Superior temporal gyrus (tissue), 1 donor: ENCODE data around the gene MUTYH.

Source experiments
- DNase-seq: peaks from one replicate; pipeline ENCODE4 v3.0.0-alpha.2; 2016; ENCODE audit errors: extremely low spot score

MUTYH gene

DNA sequence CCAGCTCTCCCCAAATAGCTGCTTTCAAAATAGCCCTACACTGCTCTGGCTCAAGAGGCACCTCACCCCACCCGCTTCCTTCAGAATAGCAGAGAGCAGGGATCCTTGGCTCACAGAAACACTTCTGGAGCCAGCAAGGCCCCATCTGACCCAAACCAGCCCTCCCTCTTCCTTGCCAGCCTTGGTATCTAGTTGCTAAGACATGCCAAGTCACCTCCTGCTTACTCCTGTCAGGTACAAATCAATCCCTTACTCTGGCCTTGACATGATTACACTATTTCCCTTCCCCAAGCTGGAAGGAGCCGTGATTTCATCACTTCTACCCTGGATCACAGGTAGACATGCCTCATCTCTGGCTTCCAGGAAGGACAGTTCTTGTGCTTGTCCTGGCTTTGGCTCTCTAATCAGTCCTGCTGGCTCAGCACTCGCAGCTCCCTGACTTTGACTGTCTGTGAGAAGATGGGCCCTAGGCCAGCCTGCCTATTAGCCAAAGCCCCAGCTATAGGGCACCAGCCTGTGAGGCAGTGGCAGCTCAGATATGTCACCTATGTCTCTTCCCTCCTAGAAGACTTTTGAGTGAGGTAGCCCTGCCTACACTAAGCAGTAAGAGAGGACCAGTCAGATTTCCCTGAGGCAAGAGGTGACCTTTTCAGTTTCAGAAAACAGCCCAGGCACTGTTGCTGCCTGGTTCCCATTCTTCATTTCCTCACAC is 8.9 kb upstream of the MUTYH start:
- DNase-seq, result no peak

- DNase-seq, result no peak
Observed at GRCh38 chr1:45348609-45348965, 8.3 kb upstream of the MUTYH start.

- no peak for DNase-seq
Observed at GRCh38 chr1:45348020-45348419, 7.8 kb upstream of the MUTYH start.

- no peak for DNase-seq
Observed at GRCh38 chr1:45346473-45346872, 6.2 kb upstream of the MUTYH start.

- no peak for DNase-seq
Observed at GRCh38 chr1:45345014-45345413, 4.8 kb upstream of the MUTYH start.

DNA sequence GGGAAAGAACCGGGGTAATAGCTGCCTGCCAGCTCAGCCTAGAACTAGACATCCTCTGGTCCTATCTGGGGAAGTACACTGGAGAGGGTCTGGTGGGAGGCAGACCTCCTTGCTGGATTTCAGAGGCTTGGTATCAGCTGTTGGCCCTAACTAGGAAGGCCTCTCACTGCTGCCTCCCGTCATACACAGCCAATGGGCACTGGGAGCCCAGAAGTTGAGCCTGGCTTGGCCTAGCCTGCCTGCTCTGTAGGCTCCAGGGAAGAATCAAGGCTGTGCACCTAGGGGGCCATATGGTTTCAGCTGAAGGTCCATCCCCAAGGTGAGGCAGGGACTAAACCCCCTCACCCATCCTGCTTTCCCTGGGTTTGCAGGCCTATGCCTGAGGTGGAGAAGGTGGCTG is 4.3 kb upstream of the MUTYH start:
- no peak for DNase-seq

DNA sequence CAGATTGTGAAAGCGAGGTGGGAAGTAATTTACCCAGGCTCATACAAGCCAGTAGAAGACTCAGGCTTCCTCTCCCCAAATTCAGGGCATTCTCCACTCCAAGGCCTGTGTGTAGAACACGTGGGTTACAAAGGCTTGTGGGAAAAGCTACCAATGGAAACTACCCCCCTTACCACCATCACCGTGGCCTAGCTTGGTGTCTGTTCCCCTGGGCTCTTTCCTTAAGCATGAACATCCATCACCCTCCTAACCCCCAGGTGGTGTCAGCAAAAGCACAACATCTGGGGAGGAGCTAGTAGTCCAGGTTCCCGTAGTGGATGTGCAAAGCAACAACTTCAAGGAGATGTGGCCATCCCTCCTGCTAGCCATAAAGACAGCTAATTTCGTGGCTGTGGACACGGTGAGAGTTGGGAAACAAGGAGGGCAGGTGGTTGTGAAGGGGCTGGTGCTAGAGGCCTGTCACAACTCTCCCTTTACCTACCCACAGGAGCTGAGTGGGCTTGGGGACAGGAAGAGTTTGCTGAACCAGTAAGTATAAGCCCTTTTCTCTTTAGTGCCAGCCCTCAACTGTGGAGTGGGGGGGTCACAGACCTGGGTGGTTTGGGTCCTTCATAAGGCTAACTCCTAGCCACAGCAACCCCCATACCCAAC is 701 bp upstream of the MUTYH start:
- no peak for DNase-seq

- no peak for DNase-seq
Observed at GRCh38 chr1:45337630-45338325, 2.5 kb downstream of the MUTYH start.

- no peak for DNase-seq
Observed at GRCh38 chr1:45335855-45336324, 4.3 kb downstream of the MUTYH start.

DNA sequence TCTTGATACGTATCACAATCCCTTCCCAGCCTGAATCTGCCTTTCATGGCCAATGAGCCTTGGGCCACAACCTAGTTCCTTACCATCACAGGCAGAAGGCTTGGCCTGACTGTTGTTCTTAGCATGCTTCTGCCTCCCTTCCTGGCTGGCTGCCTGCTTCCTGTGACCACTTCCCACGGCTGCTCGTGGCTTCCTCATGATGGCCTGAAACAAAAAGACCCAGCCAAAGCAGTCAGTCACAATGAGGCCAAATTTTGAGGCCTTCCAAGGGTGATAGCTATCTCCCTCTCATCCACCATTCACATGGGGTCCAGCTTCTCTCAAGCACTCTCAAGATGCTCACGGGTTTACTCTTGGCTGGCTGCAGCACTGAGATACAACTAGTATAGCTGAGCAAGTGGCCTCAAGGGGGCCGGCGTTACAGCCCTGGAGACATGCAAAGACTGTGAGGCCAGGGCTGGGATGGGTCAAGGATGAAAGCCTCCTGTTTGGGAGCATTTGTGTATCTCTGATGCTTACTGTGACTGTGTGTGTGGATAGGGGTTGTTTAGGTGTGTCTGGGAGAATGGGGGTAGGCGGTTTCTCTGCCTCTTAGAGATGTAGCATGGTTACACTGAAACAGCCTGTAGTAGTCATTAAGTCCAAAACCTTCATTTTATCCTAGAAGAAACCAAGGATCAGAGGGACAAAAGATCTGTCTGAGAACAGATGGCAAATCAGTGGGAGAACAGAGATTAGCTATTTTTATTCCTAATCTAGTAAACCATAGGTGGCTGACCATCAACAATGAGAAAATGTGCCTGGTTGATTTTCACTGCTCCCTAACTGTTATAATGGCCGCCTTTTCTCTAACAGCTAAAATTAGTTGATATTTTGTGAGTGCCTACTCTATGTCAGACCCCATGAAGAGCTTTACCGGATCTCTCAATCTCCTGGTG is 5.7 kb downstream of the MUTYH start:
- no peak for DNase-seq

DNA sequence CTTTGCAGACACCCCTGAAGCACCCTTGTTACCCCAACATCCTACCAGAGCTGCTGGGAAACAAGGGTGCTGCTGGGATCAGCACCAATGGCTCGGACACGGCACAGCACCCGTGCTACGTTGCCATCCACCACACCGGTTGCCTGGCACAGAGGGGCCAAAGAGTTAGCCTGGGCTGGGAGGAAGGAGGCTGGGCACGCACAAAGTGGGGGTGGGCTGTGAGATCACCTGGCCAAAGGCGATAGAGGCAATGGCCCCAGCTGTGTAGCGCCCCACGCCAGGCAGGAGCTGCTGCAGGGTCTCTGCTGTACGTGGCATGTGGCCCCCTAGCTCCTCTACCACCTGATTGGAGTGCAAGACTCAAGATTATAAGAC is 7.9 kb downstream of the MUTYH start:
- DNase-seq, result no peak

- DNase-seq, result no peak
Observed at GRCh38 chr1:45331436-45332345, 8.5 kb downstream of the MUTYH start.

GRCh38 chr1:45329445-45329844 is 10.8 kb downstream of the MUTYH start:
- no peak for DNase-seq

DNA sequence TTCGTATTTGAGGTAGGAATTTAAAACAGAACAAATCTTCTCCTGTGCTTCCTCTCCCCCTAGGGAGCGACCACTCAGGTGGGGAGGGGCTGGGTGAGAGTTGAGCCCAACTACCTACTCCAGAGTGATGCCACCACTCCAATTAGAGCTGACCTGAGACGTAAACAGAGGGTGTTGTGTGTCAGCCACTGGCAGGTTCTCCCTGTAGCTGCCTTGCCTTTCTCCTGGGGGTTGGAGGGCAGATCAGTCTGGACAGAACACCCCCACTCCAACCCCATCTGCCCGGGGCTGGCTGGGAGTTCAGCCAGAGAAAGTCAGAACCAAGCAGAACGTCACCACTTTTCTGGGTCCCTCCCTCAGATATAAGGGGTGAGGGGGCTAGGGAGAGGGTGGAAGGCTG is 11.6 kb downstream of the MUTYH start:
- no peak for DNase-seq

DNA sequence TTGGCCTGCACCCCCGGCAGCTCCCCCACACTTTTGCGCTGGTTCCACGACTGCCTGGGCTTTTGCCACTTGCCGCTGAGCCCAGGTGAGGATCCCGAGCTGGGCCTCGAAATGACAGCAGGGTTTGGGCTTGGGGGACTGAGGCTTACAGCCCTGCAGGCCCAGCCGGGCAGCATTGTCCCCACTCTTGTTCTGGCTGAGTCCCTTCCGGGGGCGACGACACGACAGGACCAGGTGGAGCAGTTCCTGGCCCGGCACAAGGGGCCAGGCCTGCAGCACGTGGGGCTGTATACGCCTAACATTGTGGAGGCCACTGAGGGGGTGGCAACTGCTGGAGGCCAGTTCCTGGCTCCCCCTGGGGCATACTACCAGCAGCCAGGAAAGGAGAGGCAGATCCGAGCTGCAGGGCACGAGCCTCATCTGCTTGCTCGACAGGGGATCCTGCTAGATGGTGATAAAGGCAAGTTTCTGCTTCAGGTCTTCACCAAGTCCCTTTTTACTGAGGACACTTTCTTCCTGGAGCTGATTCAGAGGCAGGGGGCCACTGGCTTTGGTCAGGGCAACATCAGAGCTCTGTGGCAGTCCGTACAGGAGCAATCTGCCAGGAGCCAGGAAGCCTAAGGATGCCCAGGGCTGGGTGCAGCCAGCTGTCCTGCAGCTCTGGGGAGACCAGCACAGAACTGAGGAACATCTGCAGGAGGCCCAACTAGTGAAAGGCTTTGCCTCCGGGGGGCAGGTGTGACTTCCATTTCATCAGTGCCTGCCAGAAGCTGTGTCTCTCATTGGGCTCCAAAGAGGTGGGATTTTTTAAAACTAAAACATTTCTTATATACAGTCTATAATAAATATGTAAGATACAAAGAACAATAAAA is 12.4 kb downstream of the MUTYH start:
- DNase-seq, result no peak

DNA sequence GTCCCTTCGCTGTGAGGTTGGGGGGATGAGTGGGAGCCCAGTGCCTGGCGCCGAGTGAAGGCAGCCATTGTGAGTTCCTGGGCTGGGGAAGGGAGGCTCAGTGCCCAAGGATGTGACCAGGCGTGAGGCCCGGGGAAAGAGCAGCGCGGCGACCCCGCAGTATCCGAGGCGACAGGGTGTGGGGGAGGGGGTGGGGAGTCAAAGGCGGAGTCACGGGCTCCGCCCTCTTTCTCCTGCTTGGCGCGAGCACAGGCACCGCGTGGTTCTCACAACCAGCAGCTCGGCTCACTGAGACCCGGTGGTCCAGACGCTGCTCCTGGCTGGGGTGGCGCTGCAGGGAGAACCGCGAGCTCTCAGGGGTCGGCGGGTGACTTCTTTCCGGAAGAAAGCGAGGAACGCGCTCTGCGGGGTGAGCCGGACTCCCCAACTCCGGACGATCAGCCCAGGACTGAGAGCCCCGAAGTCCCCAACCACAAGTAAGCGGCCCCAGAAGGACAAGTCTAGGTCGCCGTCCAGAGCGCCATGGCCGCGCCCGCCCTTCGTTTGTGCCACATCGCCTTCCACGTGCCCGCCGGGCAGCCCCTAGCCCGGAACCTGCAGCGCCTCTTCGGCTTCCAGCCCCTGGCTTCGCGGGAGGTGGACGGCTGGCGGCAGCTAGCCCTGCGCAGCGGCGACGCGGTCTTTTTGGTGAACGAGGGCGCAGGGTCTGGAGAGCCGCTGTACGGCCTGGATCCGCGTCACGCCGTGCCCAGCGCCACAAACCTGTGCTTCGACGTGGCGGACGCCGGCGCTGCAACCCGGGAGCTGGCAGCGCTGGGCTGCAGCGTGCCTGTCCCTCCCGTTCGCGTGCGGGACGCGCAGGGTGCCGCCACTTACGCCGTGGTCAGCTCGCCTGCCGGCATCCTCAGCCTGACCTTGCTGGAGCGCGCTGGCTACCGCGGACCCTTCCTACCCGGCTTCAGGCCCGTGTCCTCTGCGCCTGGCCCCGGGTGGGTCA is 13.3 kb downstream of the MUTYH start, which contains the start of gene HPDL:
HPDL (plus strand) TSS at position 269 of the 997 bp plus-strand sequence; CDS start at position 523, 254 bp downstream.
- DNase-seq, result peak; percentile 50

- no peak for DNase-seq
Observed at GRCh38 chr1:45325851-45326506, 14.3 kb downstream of the MUTYH start.

- DNase-seq, result no peak
Observed at GRCh38 chr1:45322486-45323040, 17.7 kb downstream of the MUTYH start.
